Astrocyte of the cerebellum (primary cell): ENCODE measurements around the gene ST3GAL6.

Source experiments
- DNase-seq: peaks from one replicate; pipeline ENCODE4 v3.0.0-alpha.2; 2011; ENCODE audit warnings: low read depth
- H3K4me3 ChIP-seq: 2 replicates; pipeline ENCODE4 v1.5.1; 2011; ENCODE audit warnings: mild to moderate bottlenecking, low read depth, low read length, moderate library complexity
- CTCF ChIP-seq: IDR thresholded peaks from 2 replicates; pipeline ENCODE4 v1.5.1; 2012; ENCODE audit warnings: low read length, low read depth, moderate library complexity, mild to moderate bottlenecking; ENCODE audit errors: missing control alignments
- in situ Hi-C: cut with HindIII; loops from 2 replicates; pipeline ENCODE4 v1.10.0; 2017; ENCODE audit warnings: low sequenced_read_pairs

The ST3GAL6 gene

GRCh38 chr3:98761643-98762229 lies 1.4 kb upstream of the ST3GAL6 start:
- H3K4me3 ChIP-seq, result no peak overlapping the region
- in situ Hi-C loops, result no loop called here

GRCh38 chr3:98763819-98764418 lies 779 bp downstream of the ST3GAL6 start:
- no peak overlapping the region for H3K4me3 ChIP-seq
- no peak for DNase-seq
- no peak for TF ChIP-seq CTCF
- in situ Hi-C loops, result no loop called here

More at GRCh38 chr3:98761643-98762229, 1.4 kb upstream of the ST3GAL6 start:
- no peak for DNase-seq
- no peak for TF ChIP-seq CTCF

- in situ Hi-C loops, result no loop called here
- no peak overlapping the region for H3K4me3 ChIP-seq
- no peak for DNase-seq
- TF ChIP-seq CTCF, result no peak
These were observed 1.3 kb downstream of the ST3GAL6 start for GRCh38 chr3:98764472-98764884.

GRCh38 chr3:98765721-98766120 lies 2.6 kb downstream of the ST3GAL6 start:
- no peak overlapping the region for H3K4me3 ChIP-seq
- no peak for TF ChIP-seq CTCF
- no peak for DNase-seq
- in situ Hi-C loops, result no loop called here

- TF ChIP-seq CTCF, result no peak
- in situ Hi-C loops, result no loop called here
- H3K4me3 ChIP-seq, result no peak overlapping the region
- no peak for DNase-seq
These were observed 3.8 kb downstream of the ST3GAL6 start for GRCh38 chr3:98766924-98767323.

- DNase-seq, result no peak
- no peak overlapping the region for H3K4me3 ChIP-seq
- no peak for TF ChIP-seq CTCF
- in situ Hi-C loops, result no loop called here
These were observed 5.8 kb downstream of the ST3GAL6 start for GRCh38 chr3:98768961-98769360.
